Esophagus muscularis mucosa (tissue), 4 donors: ENCODE measurements around the gene DUSP10. TPM values are rescaled to one million over a fixed set of nuclear protein-coding genes. Genes with fewer than 3 reads are reported as not detected.

Experiments used
- DNase-seq: peaks from one replicate; pipeline ENCODE4 v3.0.0-alpha.2; 2017; ENCODE audit errors: extremely low spot score
- H3K27ac ChIP-seq, 4 donors: fragments of 200-600 bp; sonication (generic); replicated peaks in 1 of 4; 1 replicate in 3 of 4; 2 replicates in 1 of 4; pipeline ENCODE4 v1.5.1; 2016 to 2019; ENCODE audit warnings: mild to moderate bottlenecking in 1 of 4
- H3K27me3 ChIP-seq, 4 donors: fragments of 200-600 bp; sonication (generic); one replicate each; pipeline versions ENCODE4 v1.5.1 to v1.6.0; 2016 to 2019
- H3K36me3 ChIP-seq, 4 donors: fragments of 200-600 bp; sonication (generic); one replicate each; pipeline ENCODE4 v1.5.1; 2016 to 2019
- H3K4me1 ChIP-seq, 4 donors: fragments of 200-600 bp; sonication (generic); one replicate each; pipeline ENCODE4 v1.5.1; 2016 to 2019
- H3K4me3 ChIP-seq, 4 donors: fragments of 200-600 bp; sonication (generic); 1 replicate in 2 of 4; 2 replicates in 2 of 4; pipeline ENCODE4 v1.5.1; 2016 to 2019; ENCODE audit warnings: mild to moderate bottlenecking in 4 of 4, moderate library complexity in 1 of 4
- H3K9me3 ChIP-seq, 4 donors: fragments of 200-600 bp; sonication (generic); 1 replicate in 3 of 4; 2 replicates in 1 of 4; pipeline ENCODE4 v1.5.1; 2016 to 2019
- CTCF ChIP-seq, 3 experiments: fragments of 200-600 bp in 2 of 3; fragments of 450-650 bp in 1 of 3; sonication (generic) in 2 of 3; IDR thresholded peaks; one replicate each; pipeline ENCODE4 v1.5.1; 2017 to 2019; ENCODE audit warnings: antibody characterized with exemption in 3 of 3, mild to moderate bottlenecking in 2 of 3, moderate library complexity in 1 of 3
- EP300 ChIP-seq: sonication (generic); formaldehyde crosslinking; IDR thresholded peaks from one replicate; pipeline ENCODE4 v1.6.1; 2017; ENCODE audit warnings: antibody characterized with exemption
- POLR2A ChIP-seq: fragments of 450-650 bp; IDR thresholded peaks from one replicate; pipeline ENCODE4 v1.6.1; 2017; ENCODE audit warnings: antibody characterized with exemption, moderate library complexity, mild to moderate bottlenecking, low read depth
- POLR2AphosphoS5 ChIP-seq, 2 donors: sonication (generic); formaldehyde crosslinking; IDR thresholded peaks; one replicate each; pipeline ENCODE4 v1.6.1; 2017; ENCODE audit warnings: antibody characterized with exemption in 2 of 2
- WGBS: methylation state at CpG from one replicate; pipeline ENCODE4 v1.1.5; 2018; 5-methylcytosine and 5-hydroxymethylcytosine counted together
- intact Hi-C: fragments of 100-400 bp; cut with DNase I; formaldehyde crosslinking; loops from one replicate; pipeline ENCODE4 v1.15.1; 2023
- total RNA-seq, 4 donors: library from RNA; depleted of rRNA; stranded (reverse); fragments of >200 nt; gene quantifications; one replicate each; pipeline versions ENCODE4 v1.1.0 to v1.2.1, GENCODE V29; 2016

Gene DUSP10
- total RNA-seq, 4 donors from 2014 or later, result 5.5 to 13.1 (median 8.6) TPM

- WGBS, result 92% methylated on average over 3 of the region's 3 CpGs
- intact Hi-C loops, result no loop called here
- DNase-seq, result peak; percentile 37
- TF ChIP-seq POLR2AphosphoS5 (IDR thresholded peaks at IDR 0.05), result no peak
- TF ChIP-seq CTCF (IDR thresholded peaks at IDR 0.05), result no peak
- TF ChIP-seq EP300, result no peak
- TF ChIP-seq POLR2A, result no peak
- Histone ChIP-seq H3K36me3 (no peaks in the 10 kb centered on the region), H3K27ac (peak overlapping the region in 3 of 4 donors; percentile 20 to 51 (median 40)), H3K4me1 (peaks cover 45 to 87% (median 72%) of the 10 kb centered on the region in 4 donors), H3K27me3 (no peaks in the 10 kb centered on the region), H3K9me3 (peaks cover 0 to 6% (median 0%) of the 10 kb centered on the region in 4 donors), H3K4me3 (no peak overlapping the region)
Observed at GRCh38 chr1:221722254-221723017, 19.5 kb downstream of the DUSP10 start.

- TF ChIP-seq EP300, result no peak
- TF ChIP-seq POLR2AphosphoS5 (IDR thresholded peaks at IDR 0.05), result no peak
- TF ChIP-seq POLR2A, result no peak
- TF ChIP-seq CTCF (IDR thresholded peaks at IDR 0.05), result no peak
- intact Hi-C loops, result no loop called here
- no peaks in the 10 kb centered on the region for H3K27me3 ChIP-seq
- DNase-seq, result no peak
- no peak overlapping the region for H3K27ac ChIP-seq
- H3K4me3 ChIP-seq, result no peak overlapping the region
- peaks cover 0 to 6% (median 0%) of the 10 kb centered on the region in 4 donors for H3K9me3 ChIP-seq
- peaks cover 39 to 88% (median 73%) of the 10 kb centered on the region in 4 donors for H3K4me1 ChIP-seq
- WGBS, result 86% methylated on average over 2 of the region's 2 CpGs
- H3K36me3 ChIP-seq, result no peaks in the 10 kb centered on the region
Observed at GRCh38 chr1:221720545-221720944, 21.3 kb downstream of the DUSP10 start.

GRCh38 chr1:221719987-221720386 lies 21.9 kb downstream of the DUSP10 start:
- 86% methylated on average over 2 of the region's 2 CpGs for WGBS
- no peaks in the 10 kb centered on the region for H3K36me3 ChIP-seq
- H3K4me3 ChIP-seq, result no peak overlapping the region
- H3K4me1 ChIP-seq, result peaks cover 34 to 88% (median 73%) of the 10 kb centered on the region in 4 donors
- TF ChIP-seq CTCF (IDR thresholded peaks at IDR 0.05) (no peak), EP300 (no peak), POLR2A (no peak), POLR2AphosphoS5 (IDR thresholded peaks at IDR 0.05) (no peak)
- no peak for DNase-seq
- peaks cover 0 to 6% (median 0%) of the 10 kb centered on the region in 4 donors for H3K9me3 ChIP-seq
- no peaks in the 10 kb centered on the region for H3K27me3 ChIP-seq
- peak overlapping the region in 1 of 4 donors; percentile 77 for H3K27ac ChIP-seq
- intact Hi-C loops, result no loop called here

GRCh38 chr1:221719278-221719597 lies 22.7 kb downstream of the DUSP10 start:
- 93% methylated on average over 1 of the region's 1 CpG for WGBS
- DNase-seq, result no peak
- no peak overlapping the region for H3K4me3 ChIP-seq
- H3K27ac ChIP-seq, result peak overlapping the region; percentile 69 to 77 (median 72)
- H3K27me3 ChIP-seq, result no peaks in the 10 kb centered on the region
- peaks cover 29 to 88% (median 73%) of the 10 kb centered on the region in 4 donors for H3K4me1 ChIP-seq
- intact Hi-C loops, result no loop called here
- no peaks in the 10 kb centered on the region for H3K36me3 ChIP-seq
- peaks cover 0 to 6% (median 0%) of the 10 kb centered on the region in 4 donors for H3K9me3 ChIP-seq
- TF ChIP-seq EP300 (no peak), POLR2AphosphoS5 (IDR thresholded peaks at IDR 0.05) (no peak), POLR2A (no peak), CTCF (IDR thresholded peaks at IDR 0.05) (no peak)
